Measurements from ENCODE around the gene POU2AF2. TPM values are rescaled to one million over a fixed set of nuclear protein-coding genes. Genes with fewer than 3 reads are reported as not detected.

The POU2AF2 gene
- total RNA-seq, 4 donors from 2014 or later: not detected

DNA sequence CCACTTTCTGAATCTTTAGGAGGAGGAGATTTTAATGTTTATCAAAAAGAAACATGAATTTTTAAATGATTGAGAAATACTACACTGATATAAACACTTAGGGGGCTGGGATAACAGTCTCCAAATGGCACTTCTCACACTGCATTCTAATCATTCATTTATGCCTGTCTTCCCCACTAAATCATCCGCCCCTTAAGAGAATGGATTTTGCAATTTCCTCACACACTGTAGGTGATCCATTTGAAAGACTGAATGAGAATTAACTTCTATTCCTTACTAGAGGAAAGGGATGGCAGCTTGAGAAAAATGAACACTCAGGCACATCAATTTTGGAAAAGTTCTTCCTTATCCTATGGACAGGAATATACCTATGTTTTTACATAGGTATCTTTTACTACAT, 7.6 kb upstream of the POU2AF2 start:
- no peak for DNase-seq
- 71 to 79% methylated on average over 1 of the region's 1 CpG for WGBS, 2 donors
- Histone ChIP-seq H3K4me3 (no peak overlapping the region), H3K27me3 (peaks cover 0 to 6% (median 0%) of the 10 kb centered on the region in 4 donors), H3K9me3 (no peaks in the 10 kb centered on the region), H3K4me1 (no peaks in the 10 kb centered on the region), H3K36me3 (no peaks in the 10 kb centered on the region), H3K27ac (no peak overlapping the region)
- intact Hi-C loops (cut with DNase I): loop anchor here (10.0 kb wide), 1 partner anchor 793 kb away; no protein-coding TSS in a partner anchor
- TF ChIP-seq CTCF (IDR thresholded peaks at IDR 0.05): no peak
- no peak for TF ChIP-seq POLR2A (IDR thresholded peaks at IDR 0.05)

GRCh38 chr11:111246956-111247355, 1.4 kb downstream of the POU2AF2 start:
- Histone ChIP-seq H3K4me3 (no peak overlapping the region), H3K4me1 (no peaks in the 10 kb centered on the region), H3K36me3 (no peaks in the 10 kb centered on the region), H3K9me3 (no peaks in the 10 kb centered on the region), H3K27me3 (peaks cover 0 to 20% (median 0%) of the 10 kb centered on the region in 4 donors), H3K27ac (no peak overlapping the region)
- 31 to 71% methylated on average over 1 of the region's 1 CpG for WGBS, 2 donors
- intact Hi-C loops (cut with DNase I): no loop called here
- DNase-seq: no peak
- TF ChIP-seq POLR2A (IDR thresholded peaks at IDR 0.05) (no peak), CTCF (IDR thresholded peaks at IDR 0.05) (no peak)

- H3K27ac ChIP-seq: no peak overlapping the region
- H3K27me3 ChIP-seq: peaks cover 0 to 11% (median 0%) of the 10 kb centered on the region in 4 donors
- no peaks in the 10 kb centered on the region for H3K4me1 ChIP-seq
- TF ChIP-seq POLR2A (IDR thresholded peaks at IDR 0.05) (no peak), CTCF (IDR thresholded peaks at IDR 0.05) (no peak)
- no peaks in the 10 kb centered on the region for H3K36me3 ChIP-seq
- intact Hi-C loops (cut with DNase I): no loop called here
- H3K4me3 ChIP-seq: no peak overlapping the region
- H3K9me3 ChIP-seq: no peaks in the 10 kb centered on the region
- WGBS, 2 donors: 46 to 69% methylated on average over 2 of the region's 2 CpGs
- DNase-seq: no peak
These were observed 5.4 kb downstream of the POU2AF2 start for GRCh38 chr11:111250936-111251335.

GRCh38 chr11:111253131-111253530, 7.6 kb downstream of the POU2AF2 start:
- H3K27ac ChIP-seq: no peak overlapping the region
- TF ChIP-seq CTCF (IDR thresholded peaks at IDR 0.05) (no peak), POLR2A (IDR thresholded peaks at IDR 0.05) (no peak)
- H3K36me3 ChIP-seq: no peaks in the 10 kb centered on the region
- DNase-seq: no peak
- intact Hi-C loops (cut with DNase I): no loop called here
- peaks cover 0 to 10% (median 0%) of the 10 kb centered on the region in 4 donors for H3K27me3 ChIP-seq
- no peak overlapping the region for H3K4me3 ChIP-seq
- WGBS, 2 donors: 86 to 95% methylated on average over 1 of the region's 1 CpG
- no peaks in the 10 kb centered on the region for H3K9me3 ChIP-seq
- H3K4me1 ChIP-seq: no peaks in the 10 kb centered on the region

- intact Hi-C loops (cut with DNase I): no loop called here
- Histone ChIP-seq H3K27me3 (peaks cover 0 to 11% (median 0%) of the 10 kb centered on the region in 4 donors), H3K27ac (no peak overlapping the region), H3K4me3 (no peak overlapping the region), H3K4me1 (no peaks in the 10 kb centered on the region), H3K36me3 (no peaks in the 10 kb centered on the region), H3K9me3 (no peaks in the 10 kb centered on the region)
- WGBS, 2 donors: 79 to 86% methylated on average over 5 of the region's 5 CpGs
- DNase-seq: no peak
- TF ChIP-seq POLR2A (IDR thresholded peaks at IDR 0.05) (no peak), CTCF (IDR thresholded peaks at IDR 0.05) (no peak)
These were observed 8.1 kb downstream of the POU2AF2 start for GRCh38 chr11:111253630-111254029.

Measured in esophagus squamous epithelium (tissue), 5 donors.